Kidney epithelial cell (primary cell): ENCODE measurements around the gene COLEC11. TPM values are rescaled to one million over a fixed set of nuclear protein-coding genes. Genes with fewer than 3 reads are reported as not detected.

ENCODE experiments used
- DNase-seq: peaks from one replicate; pipeline ENCODE4 v3.0.0-alpha.2; 2010; ENCODE audit warnings: low read depth
- H3K27me3 ChIP-seq: 2 replicates; pipeline ENCODE4 v1.6.0; 2011; ENCODE audit warnings: low read length; ENCODE audit not compliant: control insufficient read depth, insufficient read depth
- H3K36me3 ChIP-seq: 2 replicates; pipeline ENCODE4 v1.5.1; 2011; ENCODE audit warnings: low read length; ENCODE audit not compliant: control insufficient read depth, insufficient read depth
- H3K4me3 ChIP-seq: 2 replicates; pipeline ENCODE4 v1.5.1; 2011; ENCODE audit warnings: low read depth, mild to moderate bottlenecking, control low read depth, low read length
- total RNA-seq: library from RNA; depleted of rRNA; stranded (reverse); fragments of >200 nt; gene quantifications from 2 replicates; pipeline ENCODE4 v1.2.3, GENCODE V29; 2015
- TF ChIP-seq, protein P1 (sequence below): IDR thresholded peaks from 2 replicates; pipeline ENCODE4 v1.5.1; 2011; ENCODE audit warnings: mild to moderate bottlenecking, moderate library complexity, low read length, control low read depth, inconsistent platforms; ENCODE audit not compliant: insufficient read depth, poor library complexity, severe bottlenecking

Gene COLEC11
- total RNA-seq, 1 donor from 2014 or later = not detected

DNA sequence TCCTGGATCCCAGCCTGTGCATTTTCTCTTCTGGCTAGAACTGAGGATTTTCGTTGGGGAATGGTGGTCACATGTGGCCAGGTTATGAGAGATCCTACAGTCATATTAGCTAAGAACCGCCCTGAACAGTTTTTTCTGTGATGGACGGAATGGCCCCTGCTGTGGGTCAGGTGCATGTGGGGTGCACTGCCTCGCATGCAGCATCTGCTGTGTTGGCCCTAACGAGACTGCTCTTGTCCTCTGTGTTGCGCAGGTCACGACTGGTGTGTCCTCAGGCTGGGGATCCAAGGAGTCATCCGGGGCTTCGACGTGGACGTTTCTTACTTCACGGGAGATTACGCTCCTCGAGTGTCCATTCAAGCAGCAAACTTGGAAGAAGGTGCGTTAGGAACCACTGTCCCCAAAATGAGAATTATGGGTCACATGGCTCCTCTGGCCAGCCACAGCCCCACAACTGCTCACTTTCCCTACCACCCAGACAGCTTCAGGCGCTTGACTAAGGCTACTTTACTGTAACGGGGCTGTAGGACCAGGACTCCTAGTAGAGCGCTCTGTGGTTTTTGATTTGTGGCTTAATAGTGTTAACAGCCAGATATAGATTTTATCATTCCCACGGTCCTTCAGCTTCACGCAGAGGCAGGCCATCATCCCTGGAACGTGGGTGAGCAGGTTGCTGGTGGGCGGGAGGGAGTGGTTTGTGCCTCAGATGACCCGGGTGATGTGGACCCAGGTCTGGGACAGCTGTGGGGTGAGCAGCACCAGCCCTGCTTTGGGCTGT lies 84.9 kb downstream of the COLEC11 start:
- Histone ChIP-seq H3K4me3 (no peak overlapping the region), H3K27me3 (no peaks in the 10 kb centered on the region), H3K36me3 (no peaks in the 10 kb centered on the region)
- DNase-seq = no peak
- TF ChIP-seq, protein P1, sequence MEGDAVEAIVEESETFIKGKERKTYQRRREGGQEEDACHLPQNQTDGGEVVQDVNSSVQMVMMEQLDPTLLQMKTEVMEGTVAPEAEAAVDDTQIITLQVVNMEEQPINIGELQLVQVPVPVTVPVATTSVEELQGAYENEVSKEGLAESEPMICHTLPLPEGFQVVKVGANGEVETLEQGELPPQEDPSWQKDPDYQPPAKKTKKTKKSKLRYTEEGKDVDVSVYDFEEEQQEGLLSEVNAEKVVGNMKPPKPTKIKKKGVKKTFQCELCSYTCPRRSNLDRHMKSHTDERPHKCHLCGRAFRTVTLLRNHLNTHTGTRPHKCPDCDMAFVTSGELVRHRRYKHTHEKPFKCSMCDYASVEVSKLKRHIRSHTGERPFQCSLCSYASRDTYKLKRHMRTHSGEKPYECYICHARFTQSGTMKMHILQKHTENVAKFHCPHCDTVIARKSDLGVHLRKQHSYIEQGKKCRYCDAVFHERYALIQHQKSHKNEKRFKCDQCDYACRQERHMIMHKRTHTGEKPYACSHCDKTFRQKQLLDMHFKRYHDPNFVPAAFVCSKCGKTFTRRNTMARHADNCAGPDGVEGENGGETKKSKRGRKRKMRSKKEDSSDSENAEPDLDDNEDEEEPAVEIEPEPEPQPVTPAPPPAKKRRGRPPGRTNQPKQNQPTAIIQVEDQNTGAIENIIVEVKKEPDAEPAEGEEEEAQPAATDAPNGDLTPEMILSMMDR = no peak

DNA sequence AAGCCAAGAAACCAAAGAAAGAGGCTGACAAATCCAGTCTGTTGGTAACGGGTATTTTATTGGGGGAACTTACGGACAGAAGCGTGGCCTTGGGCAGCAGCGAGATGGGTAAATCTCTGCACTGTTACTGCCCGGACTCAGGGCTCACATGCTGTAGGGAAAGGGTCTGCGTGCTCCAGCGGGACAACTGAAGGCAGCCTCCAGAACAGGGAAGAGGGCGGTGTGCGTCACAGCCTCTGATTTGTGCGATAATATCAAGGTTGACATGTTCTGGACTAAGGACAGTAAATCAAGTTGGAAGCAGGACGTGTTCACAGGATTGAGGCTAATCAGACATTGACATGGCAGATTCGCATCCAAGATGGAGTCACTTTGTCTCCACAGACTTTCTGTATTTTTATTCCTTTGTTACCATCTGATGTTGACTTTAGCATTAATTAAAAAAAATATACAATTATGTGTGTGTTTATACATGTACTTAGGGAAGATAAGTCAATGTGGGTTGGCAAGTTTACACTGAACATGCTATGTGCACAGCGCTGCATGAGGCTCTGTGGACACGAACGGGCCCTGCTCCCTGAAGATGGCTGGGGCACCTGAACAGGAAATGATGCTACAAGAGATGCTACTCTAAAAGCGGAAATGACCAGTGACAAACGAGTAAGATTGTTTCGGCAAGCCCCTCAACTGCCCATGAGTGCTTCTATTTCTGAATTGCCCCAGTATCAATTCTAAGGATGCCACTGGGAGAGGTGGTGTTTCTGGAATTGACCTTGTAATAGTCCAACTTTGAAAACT lies 85.8 kb downstream of the COLEC11 start:
- DNase-seq = no peak
- no peaks in the 10 kb centered on the region for H3K36me3 ChIP-seq
- H3K4me3 ChIP-seq = no peak overlapping the region
- H3K27me3 ChIP-seq = no peaks in the 10 kb centered on the region
- TF ChIP-seq, protein P1 = no peak

DNA sequence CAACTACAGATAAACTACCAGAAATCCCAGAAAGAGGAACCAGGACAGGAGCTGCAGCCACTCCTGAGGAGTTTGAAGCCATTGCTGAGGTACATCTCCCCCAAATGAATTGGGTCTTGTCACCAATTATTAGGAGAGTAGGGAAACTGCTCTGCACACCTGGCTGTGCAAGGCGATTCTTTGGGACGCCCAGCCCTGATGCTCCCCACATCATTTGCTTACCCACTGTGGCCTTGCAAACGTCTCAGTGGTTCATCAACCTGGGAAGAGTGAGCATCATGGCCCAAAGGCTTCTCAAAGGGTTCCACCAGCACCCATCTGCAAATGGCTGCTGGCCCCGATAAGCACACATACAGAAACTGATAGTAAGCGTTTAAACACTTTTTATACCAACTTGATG lies 86.7 kb downstream of the COLEC11 start:
- H3K27me3 ChIP-seq = no peaks in the 10 kb centered on the region
- H3K4me3 ChIP-seq = no peak overlapping the region
- TF ChIP-seq, protein P1 = no peak
- no peak for DNase-seq
- no peaks in the 10 kb centered on the region for H3K36me3 ChIP-seq

DNA sequence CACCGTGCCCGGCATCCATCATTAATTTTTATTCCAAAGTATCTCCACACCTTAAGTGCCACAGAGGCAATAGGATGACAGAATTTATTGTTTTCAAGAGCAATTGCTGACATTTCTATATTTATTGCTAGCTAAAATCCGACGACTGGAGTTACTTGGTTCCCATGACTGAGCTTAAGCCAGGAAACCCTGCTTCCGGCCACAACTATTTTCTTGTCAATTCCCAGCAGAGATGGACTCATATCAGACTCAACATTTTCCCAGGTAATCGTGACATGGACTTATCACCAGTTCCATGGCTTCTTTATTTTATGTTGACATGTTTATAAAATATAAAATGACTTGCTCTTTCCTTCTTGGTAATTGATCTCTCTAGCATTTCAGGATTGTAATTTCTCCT lies 87.9 kb downstream of the COLEC11 start:
- H3K4me3 ChIP-seq = no peak overlapping the region
- TF ChIP-seq, protein P1 = no peak
- no peaks in the 10 kb centered on the region for H3K27me3 ChIP-seq
- H3K36me3 ChIP-seq = no peaks in the 10 kb centered on the region
- no peak for DNase-seq

DNA sequence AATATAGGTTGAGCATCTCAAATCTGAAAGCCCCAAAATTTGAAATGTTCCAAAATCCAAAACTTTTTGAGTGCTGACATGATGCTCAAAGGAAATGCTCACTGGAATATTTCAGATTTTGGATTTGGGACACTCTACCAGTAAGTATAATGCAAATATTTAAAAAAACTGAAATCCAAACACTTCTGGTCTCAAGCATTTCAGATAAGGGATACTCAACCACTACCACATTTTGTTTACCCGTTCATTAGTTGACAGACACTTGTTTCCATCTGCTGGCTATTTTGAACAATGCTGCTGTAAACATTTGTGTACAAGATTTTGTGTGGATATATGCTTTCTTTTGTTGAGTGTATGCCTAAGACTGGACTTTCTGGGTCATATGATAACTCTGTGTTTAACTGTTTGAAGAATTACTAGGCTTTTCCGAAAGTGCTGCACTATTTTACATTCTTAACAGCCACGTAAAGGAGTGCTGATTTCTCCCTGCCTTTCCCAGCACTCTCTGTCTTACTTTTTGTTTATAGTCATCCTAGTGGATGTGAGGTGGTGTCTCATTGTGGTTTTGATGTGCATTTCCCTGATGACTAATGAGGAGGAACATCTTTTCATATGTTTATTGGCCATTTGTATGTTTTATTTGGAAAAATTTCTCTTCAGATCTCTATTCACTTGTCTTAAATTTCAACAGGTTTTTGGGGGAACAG lies 89.0 kb downstream of the COLEC11 start:
- no peaks in the 10 kb centered on the region for H3K27me3 ChIP-seq
- TF ChIP-seq, protein P1 = no peak
- H3K4me3 ChIP-seq = no peak overlapping the region
- DNase-seq = no peak
- no peaks in the 10 kb centered on the region for H3K36me3 ChIP-seq
